ENCODE results near the gene SERINC3. TPM values are rescaled to one million over a fixed set of nuclear protein-coding genes. Genes with fewer than 3 reads are reported as not detected.

SERINC3 gene
- total and polyA plus RNA-seq, 2 donors (not counting 3 experiments of a cell fraction or from before 2014, with no cell fraction given): 83.7 to 177 TPM

DNA sequence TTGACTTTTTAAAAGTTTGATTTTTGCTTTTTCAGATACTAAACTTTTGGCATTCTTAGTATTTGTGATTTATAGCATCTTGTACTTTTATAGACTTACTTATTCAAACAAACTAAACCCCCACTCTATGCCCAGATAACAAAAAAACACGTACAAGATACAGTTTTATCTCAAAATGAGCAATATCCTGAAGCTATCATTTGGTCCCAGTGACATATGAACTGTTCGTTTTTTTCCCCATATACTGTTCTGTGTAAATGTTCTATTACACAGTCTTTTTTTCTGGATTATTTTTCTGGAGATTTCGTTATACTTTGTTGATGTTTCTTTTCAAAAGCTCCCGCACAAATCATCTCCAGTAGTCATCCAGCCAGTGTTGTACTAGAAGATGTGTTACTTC is 27.3 kb upstream of the SERINC3 start:
- Histone ChIP-seq H4K20me1 (replicated peaks; ENCODE audit: control insufficient read depth, extremely low read depth, insufficient read depth, low read length) (no peaks in the 10 kb centered on the region), H3K79me2 (ENCODE audit: control insufficient read depth, insufficient read depth, low read length) (peaks cover 27% of the 10 kb centered on the region), H3K4me1 (ENCODE audit: control insufficient read depth, extremely low read depth, insufficient read depth, low read length) (peaks cover 46% of the 10 kb centered on the region), H3K27ac (ENCODE audit: insufficient read depth, low read depth, low read length) (peak overlapping the region; percentile 74), H2AFZ (ENCODE audit: low read depth, low read length) (no peak overlapping the region), H3K4me2 (ENCODE audit: insufficient read depth, low read length) (peak overlapping the region; percentile 83), H3K9ac (replicated peaks; ENCODE audit: extremely low read depth, insufficient read depth, low read length) (peak overlapping the region; percentile 84), H3K4me3 (replicated peaks in 1 of 3; ENCODE audit: insufficient read depth in 1 of 3, low read depth in 1 of 3, low read length in 3 of 3) (peak overlapping the region in 1 of 3 experiments; percentile 42), H3K9me3 (replicated peaks; ENCODE audit: control insufficient read depth, insufficient read depth, low read length) (no peaks in the 10 kb centered on the region), H3K9me1 (replicated peaks; ENCODE audit: control insufficient read depth, extremely low read depth, insufficient read depth, low read length) (no peaks in the 10 kb centered on the region), H3K36me3 (ENCODE audit: control insufficient read depth in 2 of 2, extremely low read depth in 1 of 2, insufficient read depth in 2 of 2, low read length in 2 of 2) (no peaks in the 10 kb centered on the region), H3K27me3 (ENCODE audit: control insufficient read depth in 2 of 2, insufficient read depth in 2 of 2, low read length in 2 of 2) (no peaks in the 10 kb centered on the region)
- FAIRE-seq (no peak), DNase-seq (ENCODE audit: low read depth, low spot score) (peak; percentile 81)
- TSS peak; percentile 4 for BruUV-seq (replicated peaks)
- CTCF ChIA-PET: interaction anchor here (0.7 to 1.9 kb wide), 8 partner anchors 11 to 53 kb away, joined by 3 to 6 read pairs (median 4); partner anchors contain the start of gene SERINC3
- POLR2A ChIA-PET: no interaction called here
- intact Hi-C loops (cut with micrococcal nuclease) (no loop called here), dilution Hi-C loops (cut with MboI; ENCODE audit: extremely low pct_ligation_motif_present, low sequenced_read_pairs) (no loop called here)
- TF ChIP-seq FOS (IDR thresholded peaks at IDR 0.05; ENCODE audit: borderline replicate concordance, insufficient read depth, low read length) (peak; percentile 40), GATA2 (IDR thresholded peaks at IDR 0.05; ENCODE audit: insufficient read depth, insufficient read length, low read depth, low read length) (peak; percentile 58), EZH2 (IDR thresholded peaks at IDR 0.05; ENCODE audit: borderline replicate concordance, low read depth, low read length, severe bottlenecking) (no peak), POLR2AphosphoS5 (IDR thresholded peaks at IDR 0.05; ENCODE audit: insufficient read depth, low read depth, low read length) (no peak)

- DNase-seq (ENCODE audit: low read depth, low spot score): no peak
- no peak for FAIRE-seq
- H2AFZ ChIP-seq (ENCODE audit: low read depth, low read length): no peak overlapping the region
- CTCF ChIA-PET: no interaction called here
- no peaks in the 10 kb centered on the region for H3K27me3 ChIP-seq (ENCODE audit: control insufficient read depth in 2 of 2, insufficient read depth in 2 of 2, low read length in 2 of 2)
- H3K4me3 ChIP-seq (replicated peaks in 1 of 3; ENCODE audit: insufficient read depth in 1 of 3, low read depth in 1 of 3, low read length in 3 of 3): no peak overlapping the region
- H4K20me1 ChIP-seq (replicated peaks; ENCODE audit: control insufficient read depth, extremely low read depth, insufficient read depth, low read length): no peaks in the 10 kb centered on the region
- H3K9me3 ChIP-seq (replicated peaks; ENCODE audit: control insufficient read depth, insufficient read depth, low read length): no peaks in the 10 kb centered on the region
- POLR2A ChIA-PET: no interaction called here
- H3K4me1 ChIP-seq (ENCODE audit: control insufficient read depth, extremely low read depth, insufficient read depth, low read length): peaks cover 32% of the 10 kb centered on the region
- H3K9ac ChIP-seq (replicated peaks; ENCODE audit: extremely low read depth, insufficient read depth, low read length): no peak overlapping the region
- H3K4me2 ChIP-seq (ENCODE audit: insufficient read depth, low read length): no peak overlapping the region
- TF ChIP-seq GATA2 (IDR thresholded peaks at IDR 0.05; ENCODE audit: insufficient read depth, insufficient read length, low read depth, low read length) (no peak), EZH2 (IDR thresholded peaks at IDR 0.05; ENCODE audit: borderline replicate concordance, low read depth, low read length, severe bottlenecking) (no peak), POLR2AphosphoS5 (IDR thresholded peaks at IDR 0.05; ENCODE audit: insufficient read depth, low read depth, low read length) (no peak), JUN (IDR thresholded peaks at IDR 0.05; ENCODE audit: borderline replicate concordance, insufficient read depth, insufficient read length, low read depth) (no peak), FOS (IDR thresholded peaks at IDR 0.05; ENCODE audit: borderline replicate concordance, insufficient read depth, low read length) (no peak), POLR2A (IDR thresholded peaks at IDR 0.05; ENCODE audit: low read depth, low read length) (no peak), MYC (IDR thresholded peaks at IDR 0.05; ENCODE audit: low read depth, low read length) (no peak)
- TF ChIP-seq, protein P1, sequence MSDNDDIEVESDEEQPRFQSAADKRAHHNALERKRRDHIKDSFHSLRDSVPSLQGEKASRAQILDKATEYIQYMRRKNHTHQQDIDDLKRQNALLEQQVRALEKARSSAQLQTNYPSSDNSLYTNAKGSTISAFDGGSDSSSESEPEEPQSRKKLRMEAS (IDR thresholded peaks at IDR 0.05; ENCODE audit: insufficient read depth, insufficient read length): no peak
- TF ChIP-seq, protein P2, sequence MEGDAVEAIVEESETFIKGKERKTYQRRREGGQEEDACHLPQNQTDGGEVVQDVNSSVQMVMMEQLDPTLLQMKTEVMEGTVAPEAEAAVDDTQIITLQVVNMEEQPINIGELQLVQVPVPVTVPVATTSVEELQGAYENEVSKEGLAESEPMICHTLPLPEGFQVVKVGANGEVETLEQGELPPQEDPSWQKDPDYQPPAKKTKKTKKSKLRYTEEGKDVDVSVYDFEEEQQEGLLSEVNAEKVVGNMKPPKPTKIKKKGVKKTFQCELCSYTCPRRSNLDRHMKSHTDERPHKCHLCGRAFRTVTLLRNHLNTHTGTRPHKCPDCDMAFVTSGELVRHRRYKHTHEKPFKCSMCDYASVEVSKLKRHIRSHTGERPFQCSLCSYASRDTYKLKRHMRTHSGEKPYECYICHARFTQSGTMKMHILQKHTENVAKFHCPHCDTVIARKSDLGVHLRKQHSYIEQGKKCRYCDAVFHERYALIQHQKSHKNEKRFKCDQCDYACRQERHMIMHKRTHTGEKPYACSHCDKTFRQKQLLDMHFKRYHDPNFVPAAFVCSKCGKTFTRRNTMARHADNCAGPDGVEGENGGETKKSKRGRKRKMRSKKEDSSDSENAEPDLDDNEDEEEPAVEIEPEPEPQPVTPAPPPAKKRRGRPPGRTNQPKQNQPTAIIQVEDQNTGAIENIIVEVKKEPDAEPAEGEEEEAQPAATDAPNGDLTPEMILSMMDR (IDR thresholded peaks at IDR 0.05; ENCODE audit: extremely low read depth in 1 of 2, insufficient read depth in 1 of 2, low read depth in 1 of 2, low read length in 2 of 2): no peak
- no peaks in the 10 kb centered on the region for H3K36me3 ChIP-seq (ENCODE audit: control insufficient read depth in 2 of 2, extremely low read depth in 1 of 2, insufficient read depth in 2 of 2, low read length in 2 of 2)
- dilution Hi-C loops (cut with MboI; ENCODE audit: extremely low pct_ligation_motif_present, low sequenced_read_pairs) (no loop called here), intact Hi-C loops (cut with micrococcal nuclease) (no loop called here)
- H3K9me1 ChIP-seq (replicated peaks; ENCODE audit: control insufficient read depth, extremely low read depth, insufficient read depth, low read length): no peaks in the 10 kb centered on the region
- no peak overlapping the region for H3K27ac ChIP-seq (ENCODE audit: insufficient read depth, low read depth, low read length)
- BruUV-seq (replicated peaks): no TSS peak
- H3K79me2 ChIP-seq (ENCODE audit: control insufficient read depth, insufficient read depth, low read length): peaks cover 29% of the 10 kb centered on the region
Measured at GRCh38 chr20:44547419-44547818, 25.5 kb upstream of the SERINC3 start.

Data from endothelial cell of umbilical vein (primary cell).